Right renal pelvis (tissue), 4 donors: ENCODE data around the gene GOLGA6B. TPM values are rescaled to one million over a fixed set of nuclear protein-coding genes. Genes with fewer than 3 reads are reported as not detected.
A peak's percentile ranks its signal among the peaks of the same experiment; 100 is the strongest.
"Not testable (repeated sequence)": the region's sequence is repeated elsewhere in the genome, so short reads cannot be mapped to it uniquely, and the experiment has no call there.

ENCODE experiments used
- DNase-seq, 4 donors: peaks; one replicate each; pipeline ENCODE4 v3.0.0-alpha.2; 2013; ENCODE audit warnings: low read depth in 4 of 4, low spot score in 3 of 4, missing footprints in 1 of 4
- polyA plus RNA-seq, 4 donors: library from polyadenylated mRNA; unstranded; fragments of 120-200 nt; gene quantifications; one replicate each; pipeline ENCODE4 v1.2.1, GENCODE V29; 2013; ENCODE audit not compliant: insufficient read length in 4 of 4

The GOLGA6B gene
- polyA plus RNA-seq, 4 donors, result 0.19 to 0.53 (median 0.34) TPM; not detected in 1

DNA sequence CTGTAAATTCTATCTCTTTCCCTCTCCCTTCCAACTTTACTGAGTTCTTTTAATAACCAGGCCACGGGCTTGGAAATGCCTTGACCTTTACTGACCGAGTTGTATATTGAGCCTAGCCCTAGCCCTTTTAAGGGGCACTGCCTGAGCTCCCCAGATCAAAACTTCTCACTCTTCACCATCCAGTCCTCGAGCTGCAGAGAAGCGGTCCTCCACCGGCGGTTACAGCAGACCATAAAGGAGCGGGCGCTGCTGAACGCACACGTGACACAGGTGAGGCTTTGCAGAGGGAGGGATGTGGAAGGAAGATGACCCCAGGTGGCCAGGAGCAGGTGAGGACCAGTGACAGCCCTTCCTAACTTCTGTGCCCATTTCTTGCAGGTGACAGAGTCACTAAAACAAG is 6.6 kb downstream of the GOLGA6B start:
- not testable (repeated sequence) for DNase-seq

DNA sequence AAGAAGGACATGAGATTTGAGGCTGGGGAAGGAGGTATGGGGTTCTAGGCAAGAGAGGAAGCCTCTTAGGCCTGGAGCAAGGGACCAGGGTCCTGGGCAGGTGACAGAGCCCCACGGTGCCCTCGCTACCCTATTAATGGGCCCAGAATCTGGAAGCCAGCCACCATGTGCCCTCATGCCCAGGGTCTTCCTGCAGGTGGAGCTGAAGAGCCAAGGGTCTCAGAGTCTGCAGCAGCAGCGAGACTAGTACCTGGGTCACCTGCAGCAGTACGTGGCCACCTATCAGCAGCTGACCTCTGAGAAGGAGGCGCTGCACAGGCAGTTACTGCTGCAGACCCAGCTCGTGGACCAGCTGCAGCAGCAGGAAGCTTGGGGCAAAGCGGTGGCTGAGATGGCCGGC is 9.4 kb downstream of the GOLGA6B start:
- DNase-seq, result not testable (repeated sequence)

DNA sequence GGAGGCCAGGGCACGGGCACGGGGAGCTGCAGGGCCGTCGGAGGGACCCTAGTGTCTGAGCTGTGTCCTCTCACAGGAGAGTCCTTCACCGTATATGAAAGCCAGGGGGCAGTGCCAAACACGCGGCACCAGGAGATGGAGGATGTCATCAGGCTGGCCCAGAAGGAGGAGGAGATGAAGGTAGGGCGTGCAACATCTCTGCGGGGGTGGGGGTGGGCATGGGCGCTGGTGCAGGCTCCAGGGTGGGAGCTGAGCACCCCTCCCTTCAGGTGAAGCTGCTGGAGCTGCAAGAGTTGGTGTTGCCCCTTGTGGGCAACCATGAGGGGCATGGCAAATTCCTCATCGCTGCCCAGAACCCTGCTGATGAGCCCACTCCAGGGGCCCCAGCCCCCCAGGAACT is 11.2 kb downstream of the GOLGA6B start:
- not testable (repeated sequence) for DNase-seq

DNA sequence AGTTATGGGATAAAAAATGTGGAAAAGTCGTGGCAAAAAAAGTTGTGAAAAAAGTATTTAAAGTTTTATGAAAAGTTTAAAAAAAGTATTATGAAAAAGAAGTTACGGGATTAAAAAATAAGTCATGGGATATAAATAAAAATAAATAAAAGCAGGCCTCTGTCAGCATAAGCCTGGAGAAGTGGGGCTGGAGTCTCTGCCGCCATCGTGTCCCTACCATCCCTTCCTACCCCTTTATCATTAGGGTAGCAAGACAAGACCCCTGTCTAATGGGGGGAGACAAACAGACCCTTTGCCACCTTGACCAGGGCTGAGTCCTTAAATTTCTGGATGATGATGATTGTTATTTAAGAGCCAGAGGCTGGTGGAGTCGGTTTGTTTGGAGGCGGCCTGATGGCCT is 15.3 kb downstream of the GOLGA6B start:
- DNase-seq, result not testable (repeated sequence)

DNA sequence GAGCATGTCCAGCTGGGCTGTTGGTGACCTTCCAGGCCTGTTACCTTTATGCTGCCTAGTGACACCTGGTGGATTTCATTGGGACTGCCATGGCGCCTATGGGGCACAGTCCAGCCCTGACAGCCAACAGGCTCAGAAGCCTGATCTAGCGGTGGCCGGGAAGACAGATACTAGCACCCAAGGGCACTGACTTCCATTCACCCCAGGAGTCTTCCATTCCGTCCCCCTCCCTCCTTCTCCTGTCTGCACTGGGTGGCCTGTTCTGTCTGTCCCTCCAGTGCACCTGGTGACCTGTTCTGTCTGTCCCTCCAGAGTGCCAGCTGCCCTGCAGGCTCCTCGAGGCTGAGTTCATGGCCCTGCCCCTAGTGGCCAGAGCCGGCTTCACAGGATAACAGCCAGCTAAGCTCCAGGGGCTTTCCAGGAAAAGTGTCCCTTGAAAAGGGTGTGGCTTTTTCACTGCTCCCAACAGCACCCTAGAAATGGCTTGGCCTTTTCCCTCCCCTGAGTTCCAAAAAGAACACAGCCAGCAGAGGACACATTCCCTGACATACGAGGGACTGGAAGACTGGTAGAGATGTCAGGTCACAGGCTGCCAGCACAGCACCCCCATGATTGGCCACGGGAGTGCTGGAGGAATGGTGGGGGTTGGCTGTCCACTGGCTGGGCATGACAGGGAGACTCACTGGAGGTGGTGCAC is 16.3 kb downstream of the GOLGA6B start:
- peak in 3 of 4 donors; percentile 41 to 60 (median 53) for DNase-seq

DNA sequence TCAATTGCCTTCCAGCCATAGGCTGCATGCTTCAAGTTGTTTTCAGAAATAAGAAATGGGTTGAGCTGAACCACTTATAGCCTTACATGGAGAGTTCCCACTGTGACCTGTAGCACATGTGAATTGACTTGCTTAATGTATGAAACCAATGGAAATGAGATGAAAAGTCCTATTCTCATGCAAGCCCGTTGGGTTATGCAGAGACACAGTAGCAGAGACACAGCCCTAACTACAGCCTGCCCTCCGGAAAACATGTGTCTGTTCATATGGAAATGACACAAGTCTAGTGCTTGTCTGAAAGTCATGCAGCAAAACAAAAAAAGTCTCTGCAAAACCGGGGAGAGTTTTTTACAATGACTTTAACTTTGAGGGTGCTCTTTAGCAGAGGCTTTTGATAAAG is 17.0 kb downstream of the GOLGA6B start:
- DNase-seq, result no peak

DNA sequence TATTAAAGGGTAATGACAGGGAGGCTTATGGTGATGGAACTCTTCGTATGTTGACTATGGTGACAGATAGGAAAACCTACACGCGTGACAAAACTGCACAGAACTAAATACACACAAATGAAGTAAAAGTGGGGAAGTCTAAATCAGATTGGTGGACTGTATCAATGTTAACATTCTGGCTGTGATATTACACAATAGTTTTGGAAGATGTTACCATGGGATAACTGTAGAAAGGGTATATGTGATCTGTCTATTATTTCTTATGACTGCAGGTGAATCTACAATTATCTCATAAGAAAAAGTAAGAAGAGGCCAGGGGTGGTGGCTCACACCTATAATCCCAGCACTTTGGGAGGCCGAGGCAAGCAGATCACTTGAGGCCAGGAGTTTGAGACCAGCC is 22.3 kb downstream of the GOLGA6B start:
- DNase-seq, result no peak

DNA sequence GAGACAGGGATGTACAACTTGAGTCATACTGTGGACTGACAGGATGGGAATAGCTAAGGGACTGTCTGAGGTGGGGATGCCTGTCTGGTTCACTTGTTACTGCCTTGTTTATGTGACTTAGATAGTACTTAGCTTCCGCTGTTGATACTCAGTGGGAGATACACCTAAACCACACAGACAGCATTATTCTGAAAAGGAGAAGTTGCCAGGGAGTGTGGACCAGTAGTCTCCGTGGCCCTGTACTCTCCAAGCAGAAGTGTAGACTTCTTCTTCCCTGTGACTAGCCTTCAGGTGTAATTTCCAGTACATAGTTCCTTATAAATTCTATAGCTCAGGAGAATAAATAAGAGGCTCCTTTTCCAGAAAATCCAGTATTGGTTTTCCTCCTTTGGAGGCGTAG is 26.4 kb downstream of the GOLGA6B start:
- DNase-seq, result no peak

DNA sequence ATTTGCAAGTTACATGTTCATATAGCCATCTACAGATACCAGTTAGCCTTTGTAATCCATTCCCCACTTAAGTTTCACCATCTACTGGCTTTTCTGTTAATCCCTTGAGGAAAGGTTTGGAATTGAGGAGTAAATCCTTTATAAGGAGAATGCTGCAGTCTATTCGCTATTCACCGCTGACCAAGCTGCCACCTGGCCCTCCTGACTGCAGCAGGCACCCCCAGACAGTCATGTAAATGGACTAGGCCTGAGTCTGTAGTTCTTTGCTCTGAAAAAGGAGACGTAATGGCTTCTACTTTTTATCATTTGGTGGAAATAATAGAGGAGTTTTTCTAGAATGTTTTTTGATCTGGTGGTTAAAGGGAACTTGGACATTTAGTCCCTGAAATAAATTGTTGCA is 28.3 kb downstream of the GOLGA6B start:
- no peak for DNase-seq

DNA sequence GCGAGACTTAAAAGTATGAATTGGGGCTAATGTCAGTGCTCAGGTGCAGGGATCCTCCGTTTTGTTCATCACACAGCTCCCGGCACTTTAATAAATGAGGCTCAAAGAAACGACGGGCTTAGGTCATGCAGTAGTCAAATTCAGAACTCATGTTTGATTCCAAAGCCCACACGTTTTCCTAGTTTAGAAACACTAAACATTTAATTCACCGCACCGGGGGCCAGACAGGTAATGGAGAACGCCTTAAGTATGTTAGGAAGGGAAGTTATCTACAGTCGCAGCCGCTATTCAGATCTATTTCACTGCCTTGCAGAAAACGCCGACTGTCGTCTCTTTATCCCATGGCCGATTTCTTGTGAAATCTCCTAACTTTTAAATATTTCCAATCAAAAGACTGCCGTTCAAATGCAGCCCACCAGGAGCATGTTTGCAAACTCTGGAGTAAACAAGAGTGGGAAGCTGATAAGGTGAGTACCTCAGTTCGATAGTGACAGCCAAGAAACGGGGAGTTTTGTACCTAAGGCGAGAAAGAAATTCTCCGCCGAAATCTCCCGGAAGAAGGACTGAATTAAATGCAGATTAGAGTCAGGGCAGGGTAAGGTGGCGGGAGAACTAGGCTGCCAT is 30.9 kb downstream of the GOLGA6B start:
- no peak for DNase-seq

DNA sequence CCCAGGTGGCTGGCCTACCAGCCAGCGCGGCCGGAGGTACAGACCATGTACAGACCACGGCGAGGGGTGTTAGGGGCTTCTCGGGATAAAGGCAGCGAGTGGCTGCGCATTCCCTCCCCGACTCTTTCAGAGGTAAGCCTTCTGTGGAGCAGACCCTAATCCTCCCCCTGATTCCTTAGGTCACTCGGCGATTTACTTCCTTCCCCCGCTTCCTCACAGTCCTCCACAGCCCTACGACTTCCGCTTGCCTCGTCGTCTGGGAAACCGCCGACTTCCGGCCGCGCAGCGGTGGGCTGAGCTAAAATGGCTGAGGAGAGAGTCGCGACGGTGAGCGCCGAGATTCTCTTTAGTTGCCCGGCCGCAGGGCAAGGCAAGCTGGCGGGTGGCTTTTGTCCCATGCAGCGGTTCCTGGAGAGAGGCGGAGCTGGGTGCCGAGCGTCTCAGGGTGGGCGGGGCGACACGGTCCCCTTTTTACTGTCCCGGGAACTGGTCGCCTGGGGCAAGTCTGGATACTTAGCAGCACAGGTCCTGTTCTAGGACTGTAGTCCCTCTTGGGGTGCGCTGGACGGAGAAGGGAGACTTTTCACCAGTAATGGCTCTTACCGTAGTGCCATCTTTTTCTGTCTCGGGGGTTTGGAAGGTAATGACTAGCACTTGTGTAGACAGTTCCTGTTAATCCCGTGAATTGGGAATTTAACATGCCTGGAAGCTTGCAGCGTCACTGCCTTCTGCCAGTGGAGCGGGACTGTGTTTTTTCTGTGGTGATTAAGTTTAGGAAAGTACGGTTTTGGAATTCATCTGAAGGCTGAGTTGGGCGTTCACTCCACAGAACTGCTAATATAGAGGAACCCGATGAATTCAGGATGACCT is 31.7 kb downstream of the GOLGA6B start, which contains the start of the genes BBS4 and HIGD2B:
TSS of gene BBS4 (plus strand) at position 283 of the 870 bp plus-strand sequence. CDS start at position 304, 21 bp downstream.
TSS of gene HIGD2B (minus strand) at position 258 of the 870 bp plus-strand sequence. CDS start 9,808 bp downstream, outside the sequence.
- DNase-seq, result peak; percentile 89 to 91 (median 90)

DNA sequence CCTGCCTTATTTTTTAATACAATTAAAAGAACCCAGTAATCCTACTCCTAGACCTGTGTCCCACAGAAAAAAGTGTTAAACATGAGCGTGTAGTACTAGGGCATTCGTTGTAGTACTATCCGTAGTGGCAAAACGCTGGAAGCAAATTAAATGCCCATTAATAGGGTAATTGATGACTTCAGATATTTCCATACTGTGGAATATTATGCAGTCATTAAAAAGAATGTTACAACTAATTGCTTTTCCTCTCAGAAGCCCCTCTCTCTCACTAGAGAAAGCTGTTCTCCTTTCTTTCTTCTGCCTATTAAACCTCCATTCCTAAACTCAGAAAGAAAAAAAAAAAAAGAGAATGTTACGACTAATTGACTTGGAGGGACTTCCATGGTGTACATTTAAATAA is 34.2 kb downstream of the GOLGA6B start:
- no peak for DNase-seq

DNA sequence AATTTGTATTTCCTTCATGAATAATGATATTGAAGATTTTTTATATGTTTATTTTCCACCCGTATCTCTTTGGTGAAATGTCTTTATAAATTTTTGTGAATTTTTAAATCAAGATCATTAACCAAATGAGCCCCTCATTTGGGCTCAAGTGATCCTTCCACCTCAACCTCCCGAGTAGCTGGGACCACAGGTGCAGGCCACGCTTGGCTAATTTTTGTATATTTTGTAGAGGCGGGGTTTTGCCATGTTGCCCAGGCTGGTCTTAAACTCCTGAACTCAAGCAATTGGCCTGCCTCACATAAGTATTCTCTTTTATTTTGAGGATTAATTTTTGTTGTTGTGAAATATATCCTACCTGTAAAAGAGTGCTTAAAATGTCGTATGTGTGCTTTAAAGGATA is 36.4 kb downstream of the GOLGA6B start:
- no peak for DNase-seq

DNA sequence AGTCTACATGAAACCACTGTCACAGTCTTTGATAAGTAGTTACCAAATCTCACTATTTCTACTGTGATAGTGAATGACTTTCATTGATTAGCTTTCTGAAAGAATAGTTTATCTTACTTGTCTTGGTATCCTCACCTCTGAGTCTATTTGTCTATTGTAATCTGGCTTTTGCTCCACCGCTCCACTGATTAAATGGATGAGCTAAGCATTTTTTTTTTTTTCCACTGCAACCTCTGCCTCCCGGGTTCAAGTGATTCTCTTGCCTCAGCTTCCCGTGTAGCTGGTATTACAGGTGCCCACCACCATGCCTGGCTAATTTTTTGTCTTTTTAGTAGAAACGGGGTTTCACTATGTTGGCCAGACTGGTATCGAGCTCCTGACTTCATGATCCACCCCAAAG is 44.4 kb downstream of the GOLGA6B start:
- no peak for DNase-seq

DNA sequence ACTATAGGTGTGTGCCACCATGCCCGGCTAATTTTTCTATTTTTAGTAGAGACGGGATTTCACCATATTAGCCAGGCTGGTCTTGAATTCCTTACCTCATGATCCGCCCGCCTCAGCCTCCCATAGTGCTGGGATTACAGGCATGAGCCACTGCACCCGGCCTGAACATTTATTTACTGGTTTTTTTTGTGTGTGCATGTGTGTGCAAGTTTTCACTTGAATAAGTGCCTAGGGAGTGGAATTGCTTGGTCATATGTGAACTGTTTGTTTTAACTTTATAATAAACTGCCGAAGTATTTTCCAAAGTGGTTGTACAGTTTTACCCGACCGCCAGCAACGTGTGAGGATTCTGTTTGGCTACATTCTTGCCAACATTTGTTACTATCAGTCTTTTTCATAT is 45.6 kb downstream of the GOLGA6B start:
- DNase-seq, result no peak

DNA sequence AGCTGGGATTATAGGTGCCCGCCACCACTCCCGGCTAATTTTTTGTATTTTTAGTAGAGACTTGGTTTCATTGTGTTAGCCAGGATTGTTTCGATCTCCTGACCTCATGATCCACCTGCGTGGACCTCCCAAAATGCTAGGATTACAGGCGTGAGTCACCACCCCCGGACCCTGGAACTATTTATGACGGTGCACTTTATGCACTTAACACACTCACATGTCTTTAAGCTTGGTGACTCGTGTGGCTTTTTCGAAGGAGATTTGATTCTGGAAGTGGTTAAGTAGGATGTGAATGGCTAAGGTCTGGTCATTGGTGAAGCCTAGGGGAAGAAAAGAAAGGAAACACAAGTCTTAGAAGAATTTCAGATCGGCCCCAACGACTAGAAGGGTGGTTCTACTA is 51.8 kb downstream of the GOLGA6B start:
- DNase-seq, result no peak

DNA sequence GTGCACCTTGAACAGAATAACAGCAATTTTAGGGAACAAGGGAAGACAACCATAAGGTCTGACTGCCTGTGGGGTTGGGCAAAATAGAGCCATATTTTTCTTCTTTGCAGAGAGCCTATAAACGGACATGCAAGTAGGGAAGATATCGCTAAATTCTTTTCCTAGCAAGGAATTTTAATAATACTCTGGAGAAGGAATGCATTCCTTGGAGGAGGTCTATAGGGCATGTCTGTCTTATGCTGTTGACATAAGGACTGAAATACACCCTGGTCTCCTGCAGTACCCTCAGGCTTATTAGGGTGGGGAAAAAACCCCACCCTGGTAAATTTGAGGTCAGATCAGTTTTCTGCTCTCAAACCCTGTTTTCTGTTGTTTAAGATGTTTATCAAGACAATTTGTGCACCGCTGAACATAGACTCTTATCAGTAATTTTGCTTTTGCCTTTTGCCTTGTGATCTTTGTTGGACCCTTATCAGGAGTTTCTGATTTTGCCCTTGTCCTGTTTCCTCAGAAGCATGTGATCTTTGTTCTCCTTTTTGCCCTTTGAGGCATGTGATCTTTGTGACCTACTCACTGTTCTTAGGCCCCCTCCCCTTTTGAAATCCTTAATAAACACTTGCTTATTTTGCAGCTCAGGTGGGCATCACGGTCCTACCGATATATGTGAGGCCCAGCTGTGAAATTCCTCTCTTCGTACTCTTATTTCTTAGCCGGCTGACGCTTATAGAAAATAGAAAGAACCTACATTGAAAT is 54.2 kb downstream of the GOLGA6B start:
- not testable (repeated sequence) for DNase-seq
